GM19193 (cell line): ENCODE data around the gene SPRED2.

Experiments used
- POLR2A ChIP-seq: IDR thresholded peaks from 4 replicates; pipeline ENCODE4 v1.6.1; 2011; ENCODE audit not compliant: insufficient read depth, insufficient read length; ENCODE audit errors: extremely low read depth

The SPRED2 gene

DNA sequence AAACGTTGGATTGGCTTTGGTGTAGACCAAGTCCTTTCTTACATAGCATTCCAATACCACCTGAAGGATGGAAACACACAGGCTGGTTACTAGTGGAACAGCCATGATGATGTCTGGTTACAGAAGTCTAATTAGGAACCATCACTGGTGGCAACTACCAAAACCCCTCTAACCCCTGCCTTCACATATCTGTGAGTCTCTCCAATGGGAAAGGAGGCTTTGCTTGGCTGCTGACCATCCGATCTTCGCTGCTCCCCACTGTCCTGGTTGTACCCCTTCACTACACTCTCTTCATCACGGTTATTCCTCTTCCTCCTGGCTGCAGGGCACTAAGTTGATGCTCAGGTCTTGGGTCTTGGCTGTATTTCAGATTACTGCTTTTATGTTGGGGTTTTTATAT is 97.7 kb downstream of the SPRED2 start:
- TF ChIP-seq POLR2A: no peak

DNA sequence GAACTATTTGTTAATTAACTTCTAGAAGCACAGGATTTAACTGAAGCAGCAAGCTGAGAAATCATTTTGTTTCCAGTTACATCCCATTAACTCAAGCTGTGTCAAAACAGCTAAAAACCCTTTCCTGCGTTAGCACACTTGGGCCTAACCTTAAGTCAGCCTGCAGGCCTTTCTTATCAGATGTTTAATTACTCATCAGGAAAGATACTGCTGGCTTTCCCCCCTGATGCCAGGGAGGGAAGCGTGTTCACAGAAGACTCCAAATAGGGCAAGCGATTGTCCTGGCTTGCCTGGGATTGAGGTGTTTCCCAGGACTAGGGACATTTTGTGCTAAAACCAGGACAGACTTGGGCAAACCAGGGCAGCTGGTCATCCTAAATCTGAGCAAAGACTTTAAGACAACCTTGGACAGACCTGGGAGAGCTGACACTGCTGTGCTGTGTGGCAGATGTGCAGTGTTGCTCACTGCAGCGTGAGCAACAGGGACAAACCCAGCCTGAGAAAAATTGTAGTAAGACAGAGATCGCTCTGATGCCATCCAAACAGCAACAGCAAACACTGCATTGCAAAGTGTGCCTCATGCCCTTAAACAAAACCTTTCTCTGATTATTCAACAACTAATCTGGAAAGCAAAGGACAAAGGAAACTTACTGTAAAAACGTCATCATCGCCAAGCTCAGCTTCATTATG is 100.9 kb downstream of the SPRED2 start:
- no peak for TF ChIP-seq POLR2A

DNA sequence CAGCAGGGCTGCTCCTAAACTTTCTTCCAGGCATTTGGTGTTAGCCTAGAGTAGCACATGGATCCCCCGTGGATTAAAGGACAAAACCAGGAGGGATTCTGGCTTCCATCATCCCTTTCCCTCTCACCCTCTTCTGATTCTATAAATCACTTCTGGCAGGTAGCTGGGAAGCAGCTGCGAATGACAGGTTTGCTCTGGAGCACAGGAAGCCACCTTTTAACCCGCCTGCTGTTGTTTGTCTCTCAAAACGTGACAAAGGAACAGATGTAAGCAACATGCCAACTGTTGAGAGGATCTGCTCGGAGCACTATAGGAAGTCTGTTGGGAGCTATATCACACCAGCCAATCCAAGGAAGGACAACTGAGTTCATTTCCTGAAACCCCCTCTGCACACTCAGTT is 102.9 kb downstream of the SPRED2 start:
- TF ChIP-seq POLR2A: no peak

DNA sequence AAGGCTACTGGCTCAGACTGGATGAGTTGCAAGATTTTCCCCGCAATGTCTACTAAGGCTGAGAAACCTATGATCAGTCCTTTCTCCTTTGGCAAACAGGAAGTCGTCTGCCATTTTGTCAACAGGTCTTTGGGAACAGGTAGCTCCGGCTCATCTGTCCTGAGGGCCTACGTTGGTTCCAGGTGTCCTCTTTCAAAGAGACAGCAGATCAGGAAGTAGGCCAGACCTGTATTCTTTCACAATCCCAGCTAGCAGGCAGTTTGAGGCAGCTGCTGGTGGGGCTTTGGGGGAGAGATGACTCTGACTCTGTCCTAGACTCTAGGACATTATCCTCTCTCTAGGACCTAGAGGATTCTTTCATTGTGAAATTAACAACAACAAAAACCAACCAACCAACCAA is 106.1 kb downstream of the SPRED2 start:
- TF ChIP-seq POLR2A: no peak

DNA sequence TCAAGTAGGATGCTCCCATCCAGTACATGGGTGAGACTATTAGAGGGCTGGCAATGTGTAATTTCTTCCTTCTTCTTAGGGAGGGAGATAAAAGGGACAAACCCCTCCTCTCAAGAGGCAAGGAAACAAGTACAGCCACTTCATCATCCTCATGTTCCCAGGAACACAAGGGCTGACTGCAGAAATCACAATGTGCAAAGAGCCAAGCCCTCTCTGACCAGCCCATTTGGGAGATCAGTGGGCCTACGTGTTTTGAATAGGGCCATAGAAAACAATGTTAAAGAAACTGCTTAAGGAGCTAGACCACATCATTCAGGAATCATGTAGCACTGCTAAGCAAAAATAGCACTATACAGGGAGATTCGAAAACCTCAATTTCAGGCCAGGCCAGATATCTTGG is 107.3 kb downstream of the SPRED2 start:
- TF ChIP-seq POLR2A: no peak

DNA sequence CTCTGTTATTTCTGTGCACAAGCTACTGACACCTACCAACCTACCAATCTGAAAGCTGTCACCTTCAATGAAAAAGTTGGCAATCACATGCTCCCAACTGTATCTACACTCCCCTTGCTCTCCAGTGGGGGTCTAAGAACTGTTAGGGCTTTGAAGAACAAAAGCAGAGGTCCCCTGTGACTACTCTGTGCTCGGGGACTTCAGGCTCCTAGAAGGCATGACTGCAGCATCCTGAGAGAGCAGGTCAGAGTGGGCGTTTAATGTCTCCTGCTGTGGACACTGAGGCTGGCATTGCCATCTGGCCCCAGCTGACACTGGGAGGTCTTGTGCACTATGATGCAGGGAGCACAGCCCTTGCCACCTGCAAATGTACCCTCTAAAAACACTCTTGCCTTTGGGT is 111.5 kb downstream of the SPRED2 start:
- no peak for TF ChIP-seq POLR2A

DNA sequence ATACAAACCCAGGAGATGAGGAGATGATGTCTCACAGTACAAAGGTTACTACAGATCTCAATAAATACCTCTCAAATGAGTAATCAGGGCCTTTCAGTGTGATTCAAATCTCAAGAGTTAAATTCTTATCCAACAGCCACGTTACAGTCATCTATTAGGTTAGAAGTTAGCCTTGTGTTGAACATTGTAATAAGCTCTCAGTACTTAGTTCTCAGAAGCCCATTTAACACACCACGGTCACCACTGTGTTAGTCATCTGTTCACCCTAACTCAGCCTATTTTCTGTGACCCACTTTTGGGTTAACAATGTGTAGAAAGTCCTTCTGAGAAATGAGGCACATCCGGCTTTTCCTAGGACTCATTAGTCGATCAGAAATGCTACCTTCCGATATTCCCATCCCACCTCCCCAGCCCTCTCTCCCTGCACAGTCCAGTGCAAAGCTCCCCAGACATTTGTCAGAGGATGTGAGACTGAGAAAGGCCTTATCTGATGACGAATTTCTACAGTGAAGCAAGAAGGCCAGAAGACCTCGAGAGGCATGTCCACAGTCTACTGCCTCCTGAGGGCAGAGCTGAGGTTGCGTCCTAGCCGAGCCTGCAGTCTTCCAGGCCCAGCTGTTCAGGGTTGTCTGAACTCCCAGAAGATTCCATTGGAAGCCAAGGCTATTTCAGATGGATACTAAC is 112.2 kb downstream of the SPRED2 start:
- TF ChIP-seq POLR2A: no peak

DNA sequence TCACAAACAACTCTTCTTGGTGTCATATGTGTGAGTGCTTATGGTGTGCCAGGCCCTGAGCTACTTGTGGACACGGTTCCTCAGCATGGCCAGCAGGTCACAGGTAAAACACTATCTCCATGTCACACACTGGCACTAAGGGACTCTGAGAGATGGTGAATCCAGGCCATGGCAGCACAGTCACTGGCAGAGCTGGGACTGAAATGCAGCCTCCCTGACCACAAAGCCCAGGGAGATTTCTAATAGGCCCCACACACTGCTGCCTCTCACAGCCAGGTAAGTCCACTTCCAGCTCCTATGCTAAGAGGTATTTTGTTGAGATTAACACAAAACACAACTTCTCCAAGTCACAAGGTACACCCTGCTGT is 112.7 kb downstream of the SPRED2 start:
- no peak for TF ChIP-seq POLR2A

DNA sequence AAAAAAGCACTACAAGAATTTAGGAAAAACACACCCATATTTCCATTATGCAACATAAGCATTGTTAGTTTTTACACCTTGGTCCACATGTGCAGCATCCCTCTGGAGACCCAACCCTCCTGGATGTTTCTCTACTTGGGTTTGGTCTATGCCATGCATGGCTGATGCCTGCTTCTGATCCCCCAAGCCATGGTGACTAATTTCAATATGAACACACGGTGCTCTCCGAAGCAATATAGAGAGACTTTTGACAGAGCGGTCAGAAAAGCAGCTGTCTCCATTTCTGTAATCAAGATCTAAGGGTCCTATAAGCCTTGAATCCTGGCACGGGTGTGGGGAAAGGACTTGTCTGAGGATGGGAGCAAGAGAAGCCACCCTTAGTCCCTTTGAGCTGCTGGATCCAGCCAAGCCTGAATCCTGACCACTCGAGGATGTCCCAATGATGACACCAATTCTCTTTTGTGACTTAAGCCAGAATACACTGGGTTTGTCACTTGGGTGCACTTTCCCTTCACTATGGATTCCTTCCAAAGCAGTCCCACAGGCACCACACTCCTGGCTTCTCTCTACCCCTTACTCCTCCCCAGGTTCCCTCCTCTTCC is 113.2 kb downstream of the SPRED2 start:
- TF ChIP-seq POLR2A: no peak

DNA sequence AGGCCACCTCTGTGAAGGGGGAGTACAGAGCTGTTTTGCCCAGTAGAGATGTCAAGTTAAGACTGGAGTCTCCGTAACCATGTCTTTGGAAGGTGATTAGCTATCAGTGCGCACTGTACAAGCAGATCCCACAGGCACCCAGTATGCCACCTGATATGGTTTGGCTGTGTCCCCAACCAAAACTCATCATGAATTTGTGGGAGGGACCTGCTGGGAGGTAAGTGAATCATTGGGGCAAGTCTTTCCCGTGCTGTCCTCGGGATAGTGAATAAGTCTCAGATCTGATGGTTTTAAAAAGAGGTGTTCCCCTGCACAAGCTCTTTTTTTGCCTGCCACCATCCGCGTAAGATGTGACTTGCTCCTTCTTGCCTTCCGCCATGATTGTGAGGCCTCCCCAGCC is 114.6 kb downstream of the SPRED2 start:
- TF ChIP-seq POLR2A: no peak

DNA sequence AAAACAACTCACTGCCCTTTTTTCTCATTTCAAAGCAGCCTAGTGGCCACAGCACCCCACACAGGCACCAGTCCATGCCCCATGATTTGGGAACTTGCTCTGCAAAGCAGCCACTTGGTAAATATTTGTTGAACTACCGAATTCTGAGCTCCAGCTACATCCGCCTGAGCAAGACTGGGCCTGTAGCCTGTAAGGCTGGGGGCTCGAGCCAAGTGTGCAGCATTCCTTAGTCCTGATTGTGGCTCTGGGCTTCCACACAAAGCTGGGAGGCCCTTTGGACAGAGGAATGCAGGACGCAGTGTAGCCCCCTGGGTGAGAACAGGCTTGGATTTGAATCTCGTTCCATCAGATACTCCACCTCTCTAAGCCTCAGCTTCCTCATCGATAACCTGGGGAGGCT is 116.3 kb downstream of the SPRED2 start:
- no peak for TF ChIP-seq POLR2A

DNA sequence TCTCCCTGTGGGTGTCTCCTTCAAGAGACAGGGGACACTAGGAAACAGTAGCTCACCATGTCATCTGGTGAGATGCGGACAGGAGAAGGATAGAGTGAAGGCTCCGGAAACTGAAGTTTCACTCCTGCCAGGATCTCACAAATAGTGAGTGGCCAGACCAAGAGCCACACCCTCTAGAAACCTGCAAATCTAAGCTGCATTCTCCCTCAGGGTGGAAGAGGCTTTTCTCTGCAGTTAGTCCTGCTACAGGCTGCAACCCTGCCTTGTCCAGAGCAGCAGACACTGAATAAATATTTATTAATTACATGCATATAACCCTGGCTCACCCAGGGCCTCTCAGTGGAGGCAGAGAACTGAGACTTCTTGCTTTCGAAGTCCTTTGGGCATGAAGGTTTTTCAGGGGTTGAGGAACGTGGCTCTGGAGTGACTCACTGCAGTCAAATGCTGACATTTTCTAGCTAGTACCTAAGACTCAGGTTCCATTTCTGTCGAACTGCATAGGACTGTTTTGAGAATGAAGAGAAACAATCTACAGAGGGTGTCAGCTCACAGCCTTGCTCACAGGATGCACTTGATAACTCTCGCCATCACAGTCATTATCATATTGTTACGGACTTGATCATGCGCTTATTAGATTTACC is 117.5 kb downstream of the SPRED2 start:
- TF ChIP-seq POLR2A: no peak

DNA sequence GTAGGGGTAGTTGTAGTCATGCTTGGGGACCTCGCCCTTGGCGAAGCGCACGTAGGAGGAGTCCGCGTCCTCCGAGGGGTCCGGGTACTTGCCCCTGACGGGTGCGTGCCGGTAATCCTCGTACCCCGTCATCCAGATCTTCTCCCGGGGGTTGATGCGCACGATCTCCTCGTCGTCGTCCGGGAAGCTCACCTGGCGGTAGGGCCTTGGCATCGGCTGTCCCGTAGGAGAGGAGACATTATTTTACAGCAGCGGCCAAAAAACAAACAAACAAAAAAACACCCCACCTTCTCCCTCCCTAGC is 118.5 kb downstream of the SPRED2 start:
- TF ChIP-seq POLR2A: no peak

DNA sequence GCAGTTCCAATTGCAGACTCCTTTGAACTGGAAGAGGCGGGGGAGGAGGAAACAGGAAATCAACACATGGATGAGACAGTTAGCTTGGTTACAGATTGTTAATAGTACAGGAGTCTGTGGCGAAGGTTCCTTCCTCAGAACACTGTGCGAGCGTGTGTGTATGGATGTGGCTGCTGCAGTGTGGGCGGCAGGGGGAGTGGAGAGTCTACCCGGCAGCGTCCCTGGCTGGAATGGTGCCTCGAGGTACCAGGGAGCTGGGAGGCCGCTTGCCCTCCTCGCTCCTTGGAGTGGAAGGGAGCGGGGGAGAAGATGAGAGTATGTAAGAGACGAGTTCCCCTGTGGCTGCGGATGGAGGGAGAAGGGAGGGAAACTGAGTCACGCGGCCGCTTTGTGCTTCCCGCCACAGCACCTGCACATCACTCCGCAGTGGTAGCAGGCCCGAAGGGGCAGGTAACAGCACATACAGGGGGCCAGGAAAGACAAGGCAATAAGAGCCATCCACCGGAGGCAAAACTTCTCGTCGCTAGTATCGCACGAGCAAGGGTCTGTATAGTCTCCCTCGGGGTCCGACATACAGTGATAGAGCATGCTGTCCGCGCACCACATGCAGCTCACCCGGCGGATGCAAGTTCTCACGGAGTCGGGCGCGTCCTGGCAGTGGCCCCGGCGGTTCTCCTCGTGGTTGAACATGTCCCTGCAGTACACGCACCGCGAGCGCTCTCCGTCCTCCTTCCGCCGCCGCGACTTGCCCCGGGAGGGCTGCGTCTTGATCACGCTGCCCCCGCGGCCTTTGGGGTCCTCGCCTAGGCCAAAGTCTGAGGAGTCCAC is 119.1 kb downstream of the SPRED2 start:
- TF ChIP-seq POLR2A: no peak

DNA sequence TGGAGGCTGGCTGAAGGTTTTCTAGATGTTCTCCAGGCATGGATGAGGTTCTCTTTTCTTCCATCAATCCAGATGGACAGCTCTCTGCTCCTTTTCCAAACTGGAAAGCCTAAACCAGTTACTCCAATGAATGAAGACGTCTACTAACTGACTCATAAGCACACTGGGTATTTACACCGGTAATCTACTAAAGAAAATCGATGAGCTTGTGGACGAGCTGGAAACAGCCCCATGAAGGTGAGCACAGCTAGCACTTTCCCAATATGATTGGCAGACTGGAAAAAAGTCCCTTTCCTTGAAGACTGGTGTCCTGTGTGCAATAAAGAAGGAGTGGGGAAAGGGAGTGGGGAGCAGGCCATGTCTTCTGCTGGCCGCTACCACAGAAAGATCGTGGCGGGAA is 120.8 kb downstream of the SPRED2 start:
- no peak for TF ChIP-seq POLR2A
